Measurements from ENCODE around the gene RNF14.
A peak's percentile ranks its signal among the peaks of the same experiment; 100 is the strongest.
"Not testable (repeated sequence)": the region's sequence is repeated elsewhere in the genome, so short reads cannot be mapped to it uniquely, and the experiment has no call there.

The RNF14 gene

DNA sequence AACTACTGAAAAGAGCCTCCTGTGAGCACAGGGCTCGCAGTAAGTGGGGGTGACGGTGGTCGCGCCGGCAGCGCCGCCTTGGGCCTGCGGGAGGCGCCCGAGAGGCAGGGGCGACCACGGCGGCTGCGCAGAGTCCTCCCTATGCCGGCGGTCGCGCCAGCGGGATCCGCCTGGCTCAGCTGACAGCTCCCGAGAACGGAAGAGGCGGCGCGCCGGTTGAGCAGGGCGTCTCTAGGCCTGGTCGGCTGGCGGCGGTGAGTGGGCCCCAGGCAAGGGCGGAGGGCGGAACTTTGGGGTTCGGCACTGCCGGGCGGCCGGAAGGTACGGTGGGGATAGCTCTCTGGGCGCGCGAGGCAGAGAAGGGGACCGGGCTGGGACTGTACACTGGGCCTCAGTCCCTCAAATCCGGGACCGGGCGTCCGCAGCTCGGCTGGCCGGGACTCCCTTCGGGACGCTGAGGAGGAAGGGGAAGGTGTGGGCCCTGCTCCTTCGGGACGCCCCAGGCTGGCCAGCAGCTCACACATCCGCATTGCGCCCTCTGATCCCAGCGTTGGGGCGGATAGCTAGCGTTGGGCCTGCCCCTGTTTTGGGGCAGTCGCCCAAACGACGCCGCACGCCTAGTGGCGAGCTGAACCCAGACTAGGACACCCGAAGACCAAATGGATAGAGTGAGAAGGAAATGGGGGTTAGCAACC lies at the start of gene RNF14:
RNF14 (plus strand) TSS at position 192 of the 695 bp plus-strand sequence. CDS start 4,484 bp downstream, outside the sequence.
- Mint-ChIP-seq H3K4me1 (peaks cover 43% of the 10 kb centered on the region), H3K27ac (ENCODE audit: low read depth) (peak within 1 kb of the TSS; percentile 98), H3K4me3 (peak within 1 kb of the TSS; percentile 95), H3K27me3 (no peaks in the 10 kb centered on the region), H3K36me3 (ENCODE audit: insufficient read depth) (peaks cover 27% of the 10 kb centered on the region), H3K9me3 (no peaks in the 10 kb centered on the region)
- peak; percentile 98 for ATAC-seq (replicated peaks; ENCODE audit: extremely low read depth, poor library complexity, severe bottlenecking)
- DNase-seq (ENCODE audit: low spot score in 2 of 2) = peak; percentile 89 to 90

- Mint-ChIP-seq H3K4me3 (no peak overlapping the region), H3K27ac (ENCODE audit: low read depth) (no peak overlapping the region)
- no peak for ATAC-seq (replicated peaks; ENCODE audit: extremely low read depth, poor library complexity, severe bottlenecking)
Measured at GRCh38 chr5:141919218-141920119, 49.4 kb upstream of the RNF14 start.

DNA sequence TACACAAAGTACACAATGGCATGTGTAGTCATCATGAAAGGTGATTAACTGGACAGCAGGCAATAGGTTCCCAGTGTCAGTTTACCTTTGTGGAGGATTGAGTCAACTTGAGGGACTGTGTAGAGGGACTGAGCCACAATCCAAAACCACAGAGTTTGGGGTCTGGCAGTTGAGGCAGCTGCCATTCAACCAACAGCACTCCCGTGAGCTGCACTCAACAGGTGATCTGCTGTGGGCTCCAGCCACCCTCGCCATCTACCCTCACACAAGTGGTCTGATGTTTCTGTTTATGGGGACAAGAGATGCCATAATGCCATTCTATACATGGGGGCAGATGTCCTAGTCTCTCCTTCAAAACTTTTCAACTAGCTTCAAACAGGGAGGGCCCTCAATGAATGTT lies 48.1 kb upstream of the RNF14 start:
- H3K36me3 Mint-ChIP-seq (ENCODE audit: insufficient read depth) = peaks cover 12% of the 10 kb centered on the region
- peaks cover 20% of the 10 kb centered on the region for H3K4me1 Mint-ChIP-seq
- peaks cover 19% of the 10 kb centered on the region for H3K27me3 Mint-ChIP-seq
- H3K9me3 Mint-ChIP-seq = no peaks in the 10 kb centered on the region
- DNase-seq (ENCODE audit: low spot score in 2 of 2) = no peak
- ATAC-seq (replicated peaks; ENCODE audit: extremely low read depth, poor library complexity, severe bottlenecking) = no peak
- no peak overlapping the region for H3K27ac Mint-ChIP-seq (ENCODE audit: low read depth)
- H3K4me3 Mint-ChIP-seq = no peak overlapping the region

More at GRCh38 chr5:141919218-141920119, 49.4 kb upstream of the RNF14 start:
- DNase-seq (ENCODE audit: low spot score in 2 of 2) = no peak
- no peaks in the 10 kb centered on the region for H3K9me3 Mint-ChIP-seq
- H3K36me3 Mint-ChIP-seq (ENCODE audit: insufficient read depth) = peaks cover 9% of the 10 kb centered on the region
- peaks cover 12% of the 10 kb centered on the region for H3K4me1 Mint-ChIP-seq
- H3K27me3 Mint-ChIP-seq = peaks cover 32% of the 10 kb centered on the region

DNA sequence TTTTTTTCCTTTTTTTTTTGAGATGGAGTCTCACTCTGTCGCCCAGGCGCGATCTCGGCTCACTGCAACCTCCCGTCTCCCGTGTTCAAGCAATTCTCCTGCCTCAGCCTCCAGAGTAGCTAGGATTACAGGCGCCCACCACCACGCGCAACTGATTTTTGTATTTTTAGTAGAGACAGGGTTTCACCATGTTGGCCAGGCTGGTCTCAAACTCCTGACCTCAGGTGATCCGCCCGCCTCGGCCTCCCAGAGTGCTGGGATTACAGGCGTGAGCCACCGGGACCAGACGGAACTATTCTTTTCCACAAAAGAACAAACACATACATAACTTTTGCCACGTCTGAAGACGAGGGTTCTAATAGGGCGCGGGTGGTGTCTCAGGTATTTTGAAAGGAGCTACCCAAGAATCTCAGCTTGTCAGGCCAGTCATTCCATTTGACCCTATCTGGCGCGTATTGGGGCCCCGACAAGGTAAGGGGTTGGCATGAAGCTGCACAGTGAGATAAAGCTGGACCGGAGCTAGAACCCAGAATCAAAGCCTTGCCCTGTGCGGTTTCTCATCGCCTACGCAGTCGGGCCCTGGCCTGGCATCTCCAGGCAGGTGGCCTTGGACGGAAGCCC lies 46.0 kb upstream of the RNF14 start:
- peaks cover 21% of the 10 kb centered on the region for H3K36me3 Mint-ChIP-seq (ENCODE audit: insufficient read depth)
- peaks cover 29% of the 10 kb centered on the region for H3K4me1 Mint-ChIP-seq
- H3K27me3 Mint-ChIP-seq; DNase-seq (ENCODE audit: low spot score in 2 of 2); H3K9me3 Mint-ChIP-seq: not testable (repeated sequence)
- ATAC-seq (replicated peaks; ENCODE audit: extremely low read depth, poor library complexity, severe bottlenecking) = peak; percentile 5
- peak overlapping the region; percentile 91 for H3K27ac Mint-ChIP-seq (ENCODE audit: low read depth)
- H3K4me3 Mint-ChIP-seq = peak overlapping the region; percentile 85

DNA sequence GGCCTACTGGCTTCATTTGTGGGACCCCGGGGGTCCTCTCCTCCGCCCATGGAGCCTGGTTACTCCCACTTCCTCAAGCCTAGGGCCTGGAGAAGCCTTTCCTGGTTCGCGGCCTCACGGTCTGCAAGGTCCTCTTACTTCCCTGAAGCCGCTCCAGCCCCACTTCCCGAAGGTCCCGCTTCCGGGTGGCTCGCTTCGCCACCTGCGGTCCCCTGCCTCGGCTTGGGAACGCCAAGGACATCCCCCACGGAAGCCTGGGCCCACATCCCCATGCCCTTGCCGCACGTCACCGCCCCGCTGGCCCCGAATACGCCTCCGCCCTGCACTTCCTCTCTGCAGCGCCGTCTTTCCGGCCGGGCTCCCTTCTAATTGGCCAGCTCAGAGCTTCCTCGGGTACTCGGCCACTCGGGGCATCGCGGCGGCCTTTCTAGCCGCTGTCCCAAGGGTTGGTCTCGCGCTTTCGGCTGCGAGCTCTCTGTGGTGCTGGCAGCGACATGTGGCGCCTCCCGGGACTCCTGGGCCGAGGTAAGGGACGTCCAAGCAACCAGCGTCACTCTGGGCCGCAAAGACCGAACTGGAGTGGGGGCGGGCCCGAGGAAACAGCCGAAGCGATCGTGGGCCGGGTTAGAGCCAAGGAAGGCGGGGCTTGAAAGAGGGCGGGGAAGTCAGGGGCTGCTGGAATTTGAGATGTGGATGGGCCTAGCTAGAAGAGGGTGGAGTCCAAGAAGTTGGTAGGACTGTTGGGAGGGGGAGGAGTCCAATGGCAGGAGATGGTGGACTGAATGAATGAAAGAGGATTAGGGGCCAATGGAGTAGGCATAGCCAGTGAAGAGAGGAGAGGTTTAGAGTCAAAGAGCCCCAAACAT lies 45.2 kb upstream of the RNF14 start, which contains the start of gene DELE1:
DELE1 (plus strand) TSS at position 424 of the 866 bp plus-strand sequence; CDS start at position 495, 71 bp downstream.
- DNase-seq (ENCODE audit: low spot score in 2 of 2) = peak; percentile 80 to 84
- peak within 1 kb of the TSS; percentile 91 for H3K27ac Mint-ChIP-seq (ENCODE audit: low read depth)
- peak; percentile 98 for ATAC-seq (replicated peaks; ENCODE audit: extremely low read depth, poor library complexity, severe bottlenecking)
- H3K27me3 Mint-ChIP-seq = no peaks in the 10 kb centered on the region
- peak within 1 kb of the TSS; percentile 85 for H3K4me3 Mint-ChIP-seq
- H3K36me3 Mint-ChIP-seq (ENCODE audit: insufficient read depth) = peaks cover 21% of the 10 kb centered on the region
- H3K9me3 Mint-ChIP-seq = no peaks in the 10 kb centered on the region
- H3K4me1 Mint-ChIP-seq = peaks cover 29% of the 10 kb centered on the region

GRCh38 chr5:141926434-141926833 lies 42.5 kb upstream of the RNF14 start:
- Mint-ChIP-seq H3K4me3 (no peak overlapping the region), H3K27me3 (no peaks in the 10 kb centered on the region), H3K4me1 (peaks cover 36% of the 10 kb centered on the region), H3K27ac (ENCODE audit: low read depth) (no peak overlapping the region), H3K9me3 (no peaks in the 10 kb centered on the region), H3K36me3 (ENCODE audit: insufficient read depth) (peaks cover 33% of the 10 kb centered on the region)
- DNase-seq (ENCODE audit: low spot score in 2 of 2) = no peak
- no peak for ATAC-seq (replicated peaks; ENCODE audit: extremely low read depth, poor library complexity, severe bottlenecking)

- H3K27ac Mint-ChIP-seq (ENCODE audit: low read depth) = no peak overlapping the region
- peaks cover 36% of the 10 kb centered on the region for H3K4me1 Mint-ChIP-seq
- no peak overlapping the region for H3K4me3 Mint-ChIP-seq
- no peaks in the 10 kb centered on the region for H3K9me3 Mint-ChIP-seq
- DNase-seq (ENCODE audit: low spot score in 2 of 2) = no peak
- ATAC-seq (replicated peaks; ENCODE audit: extremely low read depth, poor library complexity, severe bottlenecking) = no peak
- no peaks in the 10 kb centered on the region for H3K27me3 Mint-ChIP-seq
- H3K36me3 Mint-ChIP-seq (ENCODE audit: insufficient read depth) = peaks cover 45% of the 10 kb centered on the region
Measured at GRCh38 chr5:141928051-141928450, 40.9 kb upstream of the RNF14 start.

DNA sequence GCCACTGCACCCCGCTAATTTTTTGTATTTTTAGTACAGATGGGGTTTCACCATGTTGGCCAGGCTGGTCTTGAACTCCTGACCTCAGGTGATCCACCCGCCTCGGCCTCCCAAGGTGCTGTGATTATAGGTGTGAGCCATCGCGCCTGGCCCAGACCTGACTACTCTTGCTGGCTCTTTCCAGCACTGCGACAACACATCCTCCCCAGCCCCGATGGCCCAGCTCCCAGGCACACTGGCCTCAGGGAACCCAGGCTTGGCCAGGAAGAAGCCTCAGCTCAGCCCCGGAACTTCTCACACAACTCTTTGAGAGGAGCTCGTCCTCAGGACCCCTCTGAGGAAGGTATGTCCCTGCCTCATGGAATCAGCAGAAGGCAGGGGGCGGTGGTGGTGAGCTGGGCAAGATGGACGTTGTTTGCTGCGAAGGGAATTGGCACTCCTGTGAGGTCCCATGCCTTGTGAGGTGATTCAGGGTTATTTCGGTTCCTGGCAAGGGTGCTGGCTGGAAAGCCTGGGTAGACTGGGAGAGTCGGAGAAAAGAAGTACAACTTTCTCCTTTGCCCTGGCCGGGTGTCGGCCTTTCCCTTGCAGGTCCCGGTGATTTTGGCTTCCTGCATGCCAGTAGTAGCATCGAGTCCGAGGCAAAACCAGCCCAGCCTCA lies 39.4 kb upstream of the RNF14 start:
- no peaks in the 10 kb centered on the region for H3K27me3 Mint-ChIP-seq
- no peaks in the 10 kb centered on the region for H3K9me3 Mint-ChIP-seq
- no peak overlapping the region for H3K27ac Mint-ChIP-seq (ENCODE audit: low read depth)
- H3K36me3 Mint-ChIP-seq (ENCODE audit: insufficient read depth) = peaks cover 44% of the 10 kb centered on the region
- no peak for ATAC-seq (replicated peaks; ENCODE audit: extremely low read depth, poor library complexity, severe bottlenecking)
- no peak overlapping the region for H3K4me3 Mint-ChIP-seq
- H3K4me1 Mint-ChIP-seq = peaks cover 24% of the 10 kb centered on the region
- DNase-seq (ENCODE audit: low spot score in 2 of 2) = no peak

DNA sequence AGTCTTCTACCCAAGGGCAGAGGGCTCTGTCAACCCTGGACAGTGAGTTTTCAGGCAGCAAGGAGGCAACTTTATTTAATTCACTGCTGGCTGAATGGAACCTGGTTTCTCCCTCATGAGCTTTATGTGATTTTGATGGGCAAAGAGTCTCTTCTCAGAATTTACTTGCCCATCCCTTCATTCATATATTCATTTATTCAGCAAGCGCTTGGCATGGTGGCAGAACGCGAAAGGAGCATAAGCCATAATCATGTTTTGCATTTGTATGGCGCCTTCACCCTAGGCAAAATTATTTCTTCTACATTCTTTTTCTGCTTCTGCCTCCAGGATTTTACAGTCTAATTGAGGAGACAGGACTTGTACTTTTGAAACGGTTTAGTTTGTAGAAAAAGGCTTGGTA lies 37.2 kb upstream of the RNF14 start:
- H3K27ac Mint-ChIP-seq (ENCODE audit: low read depth) = peak overlapping the region; percentile 71
- no peaks in the 10 kb centered on the region for H3K9me3 Mint-ChIP-seq

DNA sequence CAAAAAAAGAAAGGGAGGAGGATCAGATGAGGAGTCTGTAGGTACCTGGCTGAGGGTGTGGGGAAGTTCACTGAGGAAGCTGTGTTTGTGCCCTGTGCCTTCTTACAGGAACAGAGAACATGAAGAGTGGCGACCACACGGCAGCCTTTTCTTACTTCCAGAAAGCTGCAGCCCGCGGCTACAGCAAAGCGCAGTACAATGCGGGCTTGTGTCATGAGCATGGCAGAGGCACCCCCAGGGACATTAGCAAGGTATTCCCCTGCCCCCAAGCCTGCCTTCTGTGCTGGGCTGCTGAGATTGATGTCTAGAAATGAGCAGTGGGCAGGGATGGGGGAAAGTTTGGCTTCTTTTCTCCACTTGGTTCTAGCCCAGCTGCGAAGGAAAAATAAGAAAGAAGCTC lies 35.8 kb upstream of the RNF14 start:
- ATAC-seq (replicated peaks; ENCODE audit: extremely low read depth, poor library complexity, severe bottlenecking) (no peak), DNase-seq (ENCODE audit: low spot score in 2 of 2) (no peak)
- H3K27ac Mint-ChIP-seq (ENCODE audit: low read depth) = no peak overlapping the region
- H3K4me1 Mint-ChIP-seq = peaks cover 7% of the 10 kb centered on the region
- no peak overlapping the region for H3K4me3 Mint-ChIP-seq
- peaks cover 50% of the 10 kb centered on the region for H3K36me3 Mint-ChIP-seq (ENCODE audit: insufficient read depth)
- no peaks in the 10 kb centered on the region for H3K9me3 Mint-ChIP-seq
- no peaks in the 10 kb centered on the region for H3K27me3 Mint-ChIP-seq

More for the DNA sequence above, 37.2 kb upstream of the RNF14 start:
- Mint-ChIP-seq H3K36me3 (ENCODE audit: insufficient read depth) (peaks cover 51% of the 10 kb centered on the region), H3K4me1 (peaks cover 11% of the 10 kb centered on the region), H3K4me3 (no peak overlapping the region), H3K27me3 (no peaks in the 10 kb centered on the region)
- DNase-seq (ENCODE audit: low spot score in 2 of 2) (no peak), ATAC-seq (replicated peaks; ENCODE audit: extremely low read depth, poor library complexity, severe bottlenecking) (no peak)

DNA sequence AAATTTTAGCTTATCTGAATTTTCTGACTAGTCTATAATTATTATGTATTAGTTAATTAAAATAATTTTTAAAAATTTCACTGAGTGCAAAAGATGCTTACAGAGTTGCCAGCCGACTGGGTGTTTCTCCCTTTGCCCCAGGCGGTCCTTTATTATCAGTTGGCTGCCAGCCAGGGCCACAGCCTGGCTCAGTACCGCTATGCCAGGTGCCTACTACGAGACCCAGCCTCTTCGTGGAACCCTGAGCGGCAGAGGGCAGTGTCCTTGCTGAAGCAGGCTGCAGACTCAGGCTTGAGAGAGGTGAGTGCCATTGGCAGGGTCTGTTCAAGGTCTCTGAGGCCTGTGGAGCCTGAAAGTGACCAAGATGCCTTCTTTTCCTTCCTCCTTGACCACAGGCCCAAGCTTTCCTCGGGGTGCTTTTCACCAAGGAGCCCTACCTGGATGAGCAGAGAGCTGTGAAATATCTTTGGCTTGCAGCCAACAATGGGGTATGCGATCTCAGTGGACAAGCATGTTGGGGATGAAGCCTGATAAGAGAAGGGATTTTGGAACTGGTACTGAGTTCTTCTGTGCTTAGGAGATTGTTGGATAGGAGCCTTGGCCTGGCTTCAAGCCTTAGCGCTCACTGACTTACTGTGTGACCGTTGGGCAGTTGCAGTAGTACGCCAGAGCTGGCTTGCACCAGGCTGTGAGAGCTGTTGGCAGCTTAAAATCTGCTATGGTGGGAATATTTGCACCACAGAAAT lies 34.6 kb upstream of the RNF14 start:
- H3K27me3 Mint-ChIP-seq = no peaks in the 10 kb centered on the region
- DNase-seq (ENCODE audit: low spot score in 2 of 2) = no peak
- no peak overlapping the region for H3K27ac Mint-ChIP-seq (ENCODE audit: low read depth)
- H3K4me3 Mint-ChIP-seq = no peak overlapping the region
- no peak for ATAC-seq (replicated peaks; ENCODE audit: extremely low read depth, poor library complexity, severe bottlenecking)
- H3K36me3 Mint-ChIP-seq (ENCODE audit: insufficient read depth) = peaks cover 51% of the 10 kb centered on the region
- no peaks in the 10 kb centered on the region for H3K9me3 Mint-ChIP-seq
- peaks cover 7% of the 10 kb centered on the region for H3K4me1 Mint-ChIP-seq

All from central memory CD8-positive, alpha-beta T cell (primary cell).